NCI-H460 (cell line): ENCODE measurements around the gene CAB39. TPM values are rescaled to one million over a fixed set of nuclear protein-coding genes. Genes with fewer than 3 reads are reported as not detected.
"Not testable (repeated sequence)": the region's sequence is repeated elsewhere in the genome, so short reads cannot be mapped to it uniquely, and the experiment has no call there.

ENCODE experiments used
- DNase-seq: peaks from one replicate; pipeline ENCODE4 v3.0.0-alpha.2; 2016; ENCODE audit warnings: low read depth; ENCODE audit errors: extremely low read depth
- total RNA-seq: library from RNA; depleted of rRNA; stranded (reverse); fragments of >200 nt; shearing (Covaris generic); gene quantifications from 2 replicates; pipeline ENCODE4 v1.2.3, GENCODE V29; 2014

CAB39 gene
- total RNA-seq, 1 experiment from 2014 or later = 49.7 TPM

- DNase-seq = no peak
Observed at GRCh38 chr2:230681171-230681545, 31.5 kb upstream of the CAB39 start.

GRCh38 chr2:230682546-230682945 is 30.1 kb upstream of the CAB39 start:
- no peak for DNase-seq

GRCh38 chr2:230684270-230685168 is 28.1 kb upstream of the CAB39 start:
- no peak for DNase-seq

- DNase-seq = no peak
Observed at GRCh38 chr2:230685178-230685577, 27.5 kb upstream of the CAB39 start.

- peak; percentile 24 for DNase-seq
Observed at GRCh38 chr2:230687498-230687897, 25.1 kb upstream of the CAB39 start.

GRCh38 chr2:230688490-230688889 is 24.2 kb upstream of the CAB39 start:
- DNase-seq = no peak

- DNase-seq = no peak
Observed at GRCh38 chr2:230690439-230690838, 22.2 kb upstream of the CAB39 start.

GRCh38 chr2:230691005-230691647 is 21.5 kb upstream of the CAB39 start:
- no peak for DNase-seq

GRCh38 chr2:230692760-230693159 is 19.9 kb upstream of the CAB39 start:
- DNase-seq = no peak

GRCh38 chr2:230693411-230693810 is 19.2 kb upstream of the CAB39 start:
- no peak for DNase-seq

GRCh38 chr2:230694241-230694640 is 18.4 kb upstream of the CAB39 start:
- DNase-seq = no peak

- no peak for DNase-seq
Observed at GRCh38 chr2:230695551-230695950, 17.1 kb upstream of the CAB39 start.

- DNase-seq = no peak
Observed at GRCh38 chr2:230696670-230697069, 16.0 kb upstream of the CAB39 start.

- no peak for DNase-seq
Observed at GRCh38 chr2:230697676-230698075, 15.0 kb upstream of the CAB39 start.

- not testable (repeated sequence) for DNase-seq
Observed at GRCh38 chr2:230698753-230699152, 13.9 kb upstream of the CAB39 start.

GRCh38 chr2:230700447-230700846 is 12.2 kb upstream of the CAB39 start:
- no peak for DNase-seq

- DNase-seq = no peak
Observed at GRCh38 chr2:230701308-230701707, 11.3 kb upstream of the CAB39 start.

GRCh38 chr2:230702457-230702856 is 10.2 kb upstream of the CAB39 start:
- DNase-seq = not testable (repeated sequence)

- no peak for DNase-seq
Observed at GRCh38 chr2:230703514-230703913, 9.1 kb upstream of the CAB39 start.

- no peak for DNase-seq
Observed at GRCh38 chr2:230706053-230706521, 6.6 kb upstream of the CAB39 start.

GRCh38 chr2:230706966-230707365 is 5.7 kb upstream of the CAB39 start:
- DNase-seq = no peak

GRCh38 chr2:230708204-230708603 is 4.4 kb upstream of the CAB39 start:
- no peak for DNase-seq
